Measurements from ENCODE around the gene COA3.

COA3 gene

DNA sequence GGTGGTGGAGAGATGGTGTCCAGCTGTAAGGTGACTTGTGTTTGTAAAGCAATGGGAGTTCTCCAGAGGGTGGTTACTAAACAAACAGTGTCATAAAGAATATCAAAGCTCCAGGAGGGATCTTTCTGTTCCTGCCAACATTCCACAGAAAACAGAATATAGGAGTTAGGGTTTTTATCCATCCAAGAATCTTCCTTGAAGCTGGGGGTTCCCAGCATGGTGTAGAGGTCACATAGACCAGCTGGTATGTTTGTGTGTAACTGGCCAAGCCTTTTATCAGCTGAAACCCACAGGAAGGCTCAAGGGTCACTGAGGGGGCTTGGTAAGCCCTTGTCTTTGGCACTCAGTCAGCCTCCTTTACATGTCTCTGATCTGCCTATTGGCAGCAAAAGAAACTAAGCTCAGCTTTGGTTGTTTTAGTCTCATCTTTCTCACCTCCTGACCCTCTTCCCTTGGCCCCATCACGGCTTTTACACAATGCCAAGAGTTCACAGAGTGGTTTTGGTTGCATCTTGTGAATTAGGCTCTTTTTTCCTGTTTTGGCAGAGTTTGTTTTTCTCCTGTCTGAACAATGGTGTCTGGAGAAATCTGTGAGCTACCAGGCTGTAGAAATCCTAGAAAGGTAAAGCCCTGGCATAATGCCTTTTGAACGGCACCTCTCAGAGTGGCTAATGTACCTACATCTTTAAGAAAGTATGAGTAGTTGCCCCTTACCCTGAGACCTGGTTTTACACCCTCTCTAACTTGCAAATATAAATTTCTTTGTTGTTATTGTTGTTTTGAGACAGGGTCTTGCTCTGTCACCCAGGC lies 4.8 kb upstream of the COA3 start:
- TF ChIP-seq ZC3H10 (CRISPR knock-in tag; IDR thresholded peaks at IDR 0.05) (no peak), BACH2 (CRISPR knock-in tag; IDR thresholded peaks at IDR 0.05; ENCODE audit: borderline replicate concordance) (no peak), ZNF8 (CRISPR knock-in tag; IDR thresholded peaks at IDR 0.05) (no peak), OSR1 (CRISPR knock-in tag; IDR thresholded peaks at IDR 0.05) (no peak), TCF4 (CRISPR knock-in tag; IDR thresholded peaks at IDR 0.05; ENCODE audit: borderline replicate concordance) (no peak), ZFP3 (CRISPR knock-in tag; IDR thresholded peaks at IDR 0.05) (no peak), ISL1 (CRISPR knock-in tag; IDR thresholded peaks at IDR 0.05) (no peak), GLIS3 (CRISPR knock-in tag; IDR thresholded peaks at IDR 0.05) (no peak), TOX (CRISPR knock-in tag; IDR thresholded peaks at IDR 0.05; ENCODE audit: borderline replicate concordance) (no peak), RARB (CRISPR knock-in tag; IDR thresholded peaks at IDR 0.05) (no peak), ZNF565 (CRISPR knock-in tag; conservative IDR thresholded peaks at IDR 0.05; ENCODE audit: low read depth) (no peak), PPARA (CRISPR knock-in tag; IDR thresholded peaks at IDR 0.05; ENCODE audit: borderline replicate concordance) (no peak), CSDC2 (CRISPR knock-in tag; IDR thresholded peaks at IDR 0.05) (no peak)
- TF ChIP-seq, protein P1, sequence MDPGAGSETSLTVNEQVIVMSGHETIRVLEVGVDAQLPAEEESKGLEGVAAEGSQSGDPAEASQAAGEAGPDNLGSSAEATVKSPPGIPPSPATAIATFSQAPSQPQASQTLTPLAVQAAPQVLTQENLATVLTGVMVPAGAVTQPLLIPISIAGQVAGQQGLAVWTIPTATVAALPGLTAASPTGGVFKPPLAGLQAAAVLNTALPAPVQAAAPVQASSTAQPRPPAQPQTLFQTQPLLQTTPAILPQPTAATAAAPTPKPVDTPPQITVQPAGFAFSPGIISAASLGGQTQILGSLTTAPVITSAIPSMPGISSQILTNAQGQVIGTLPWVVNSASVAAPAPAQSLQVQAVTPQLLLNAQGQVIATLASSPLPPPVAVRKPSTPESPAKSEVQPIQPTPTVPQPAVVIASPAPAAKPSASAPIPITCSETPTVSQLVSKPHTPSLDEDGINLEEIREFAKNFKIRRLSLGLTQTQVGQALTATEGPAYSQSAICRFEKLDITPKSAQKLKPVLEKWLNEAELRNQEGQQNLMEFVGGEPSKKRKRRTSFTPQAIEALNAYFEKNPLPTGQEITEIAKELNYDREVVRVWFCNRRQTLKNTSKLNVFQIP (CRISPR knock-in tag; IDR thresholded peaks at IDR 0.05; ENCODE audit: borderline replicate concordance, low read depth), result no peak
- TF ChIP-seq, protein P2, sequence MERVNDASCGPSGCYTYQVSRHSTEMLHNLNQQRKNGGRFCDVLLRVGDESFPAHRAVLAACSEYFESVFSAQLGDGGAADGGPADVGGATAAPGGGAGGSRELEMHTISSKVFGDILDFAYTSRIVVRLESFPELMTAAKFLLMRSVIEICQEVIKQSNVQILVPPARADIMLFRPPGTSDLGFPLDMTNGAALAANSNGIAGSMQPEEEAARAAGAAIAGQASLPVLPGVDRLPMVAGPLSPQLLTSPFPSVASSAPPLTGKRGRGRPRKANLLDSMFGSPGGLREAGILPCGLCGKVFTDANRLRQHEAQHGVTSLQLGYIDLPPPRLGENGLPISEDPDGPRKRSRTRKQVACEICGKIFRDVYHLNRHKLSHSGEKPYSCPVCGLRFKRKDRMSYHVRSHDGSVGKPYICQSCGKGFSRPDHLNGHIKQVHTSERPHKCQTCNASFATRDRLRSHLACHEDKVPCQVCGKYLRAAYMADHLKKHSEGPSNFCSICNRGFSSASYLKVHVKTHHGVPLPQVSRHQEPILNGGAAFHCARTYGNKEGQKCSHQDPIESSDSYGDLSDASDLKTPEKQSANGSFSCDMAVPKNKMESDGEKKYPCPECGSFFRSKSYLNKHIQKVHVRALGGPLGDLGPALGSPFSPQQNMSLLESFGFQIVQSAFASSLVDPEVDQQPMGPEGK (CRISPR knock-in tag; IDR thresholded peaks at IDR 0.05; ENCODE audit: borderline replicate concordance), result no peak
- TF ChIP-seq, protein P3, sequence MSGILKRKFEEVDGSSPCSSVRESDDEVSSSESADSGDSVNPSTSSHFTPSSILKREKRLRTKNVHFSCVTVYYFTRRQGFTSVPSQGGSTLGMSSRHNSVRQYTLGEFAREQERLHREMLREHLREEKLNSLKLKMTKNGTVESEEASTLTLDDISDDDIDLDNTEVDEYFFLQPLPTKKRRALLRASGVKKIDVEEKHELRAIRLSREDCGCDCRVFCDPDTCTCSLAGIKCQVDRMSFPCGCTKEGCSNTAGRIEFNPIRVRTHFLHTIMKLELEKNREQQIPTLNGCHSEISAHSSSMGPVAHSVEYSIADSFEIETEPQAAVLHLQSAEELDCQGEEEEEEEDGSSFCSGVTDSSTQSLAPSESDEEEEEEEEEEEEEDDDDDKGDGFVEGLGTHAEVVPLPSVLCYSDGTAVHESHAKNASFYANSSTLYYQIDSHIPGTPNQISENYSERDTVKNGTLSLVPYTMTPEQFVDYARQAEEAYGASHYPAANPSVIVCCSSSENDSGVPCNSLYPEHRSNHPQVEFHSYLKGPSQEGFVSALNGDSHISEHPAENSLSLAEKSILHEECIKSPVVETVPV (CRISPR knock-in tag; IDR thresholded peaks at IDR 0.05), result no peak
- ATAC-seq, result no peak

DNA sequence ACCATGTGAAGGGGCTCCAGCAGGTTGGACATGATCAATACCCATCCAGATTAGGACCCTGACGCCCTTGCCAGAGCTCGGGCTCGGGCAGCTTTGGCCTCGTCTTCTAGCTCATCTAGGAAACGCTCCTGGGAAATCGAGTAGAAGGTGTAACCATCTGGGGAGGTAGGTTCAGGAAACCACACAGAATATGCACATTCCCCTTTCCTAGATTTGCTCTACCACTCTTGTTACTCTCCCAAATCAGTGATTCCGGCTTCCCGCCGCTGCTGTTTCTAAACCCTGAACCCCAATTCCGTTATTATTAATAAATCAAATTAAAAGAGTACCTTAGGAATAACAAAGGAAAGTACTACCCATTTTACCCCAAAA lies 507 bp downstream of the COA3 start:
- ATAC-seq, result no peak
- no peak for TF ChIP-seq SNAI2 (CRISPR knock-in tag; IDR thresholded peaks at IDR 0.05)
- no peak for TF ChIP-seq TCF4 (CRISPR knock-in tag; IDR thresholded peaks at IDR 0.05; ENCODE audit: borderline replicate concordance)
- TF ChIP-seq RARB (CRISPR knock-in tag; IDR thresholded peaks at IDR 0.05), result no peak

DNA sequence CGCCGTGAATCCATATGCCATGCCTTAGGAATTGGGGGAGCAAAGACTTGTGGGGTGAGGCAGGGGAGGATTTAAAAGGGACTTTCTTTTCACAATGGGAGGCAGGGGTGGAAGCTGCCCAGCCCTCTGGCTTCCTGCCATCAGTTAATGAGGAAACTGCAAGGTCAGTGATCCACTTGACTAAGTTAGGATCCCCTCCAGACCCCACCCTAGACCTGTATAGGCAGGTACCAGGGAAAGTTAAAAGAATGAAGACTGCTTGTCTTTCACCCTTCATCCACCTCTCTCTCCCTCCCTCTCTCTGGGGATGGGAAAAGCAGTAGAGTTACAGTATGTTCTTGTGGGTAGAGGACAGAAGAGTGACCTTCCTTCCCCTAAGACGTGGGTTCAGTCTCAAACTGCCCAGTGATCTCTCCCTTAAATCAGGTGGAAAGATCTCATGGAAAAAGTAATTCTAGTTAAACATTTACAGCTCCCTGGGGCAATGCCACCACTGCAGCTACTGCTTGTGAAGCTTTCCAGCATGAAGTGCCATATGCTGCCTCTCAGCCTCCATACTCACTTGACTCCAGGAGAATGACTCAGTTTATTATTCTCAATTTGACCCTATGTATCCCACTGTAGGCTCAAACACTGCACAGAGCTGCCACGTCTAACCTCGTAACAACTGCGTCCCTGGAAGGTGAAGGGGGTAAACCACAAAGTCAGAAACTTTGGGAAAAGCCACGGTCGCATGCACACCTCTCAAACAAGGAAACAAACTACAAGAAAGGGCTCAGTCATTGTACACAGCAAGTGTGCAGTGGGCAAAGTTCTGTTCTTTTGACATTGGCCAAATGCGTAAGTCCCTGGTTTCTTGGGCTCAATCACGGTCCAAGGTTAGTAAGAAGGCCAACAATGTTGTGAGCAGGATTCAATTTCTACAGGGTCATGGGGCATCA lies 1.2 kb downstream of the COA3 start:
- TF ChIP-seq ESRRG (CRISPR knock-in tag; IDR thresholded peaks at IDR 0.05), result no peak
- TF ChIP-seq ZNF8 (CRISPR knock-in tag; IDR thresholded peaks at IDR 0.05), result no peak
- TF ChIP-seq RARB (CRISPR knock-in tag; IDR thresholded peaks at IDR 0.05), result no peak
- no peak for TF ChIP-seq TOX (CRISPR knock-in tag; IDR thresholded peaks at IDR 0.05; ENCODE audit: borderline replicate concordance)
- TF ChIP-seq BACH2 (CRISPR knock-in tag; IDR thresholded peaks at IDR 0.05; ENCODE audit: borderline replicate concordance), result no peak
- TF ChIP-seq, protein P1 (CRISPR knock-in tag; IDR thresholded peaks at IDR 0.05; ENCODE audit: borderline replicate concordance, low read depth), result no peak
- TF ChIP-seq OSR1 (CRISPR knock-in tag; IDR thresholded peaks at IDR 0.05), result no peak
- TF ChIP-seq, protein P3 (CRISPR knock-in tag; IDR thresholded peaks at IDR 0.05), result no peak
- no peak for TF ChIP-seq ZFP30 (CRISPR knock-in tag; IDR thresholded peaks at IDR 0.05)
- no peak for ATAC-seq
